K562 (cell line): ENCODE data around the gene RBM34. TPM values are rescaled to one million over a fixed set of nuclear protein-coding genes. Genes with fewer than 3 reads are reported as not detected.

Experiments used
- ATAC-seq: fragments of 200-7000 bp; cut with Tn5 transposase; 3 replicates; pipeline ENCODE4 v1.9.1; 2020; ENCODE audit warnings: moderate library complexity
- BruUV-seq: library from RNA; stranded (reverse); fragments of 400-500 nt; replicated peaks from 2 replicates; lab custom pipeline; 2021; lab: Mats Ljungman, UMichigan
- CTCF ChIA-PET: fragments of 300-600 bp; formaldehyde crosslinking; extraction: SDS; loops from one replicate; lab custom pipeline; 2021; ENCODE audit warnings: low intra/inter-chr PET ratio; lab: Yijun Ruan, JAX
- POLR2A ChIA-PET: fragments of 300-600, 350-650 bp; sonication (Branson Sonifier 250); formaldehyde crosslinking; extraction: SDS; loops from one replicate; lab custom pipeline; 2021; ENCODE audit warnings: antibody characterized with exemption, inconsistent platforms; lab: Yijun Ruan, JAX
- DNase-seq, 4 experiments: peaks; one replicate each; pipeline versions ENCODE4 v3.0.0 to v3.0.0-alpha.2; 2011 to 2018; ENCODE audit warnings: low spot score in 3 of 4, mixed read lengths in 3 of 4; ENCODE audit errors: extremely low read depth in 1 of 4
- FAIRE-seq: peaks from 2 replicates; lab custom pipeline; 2011; peaks lifted over from hg19 to GRCh38; lab: Jason Lieb, UNC
- H2AFZ ChIP-seq: 2 replicates; pipeline ENCODE4 v1.6.0; 2011; ENCODE audit warnings: low read depth, low read length, control low read depth, inconsistent platforms
- H3K27ac ChIP-seq: fragments of 200-600 bp; 3 replicates; pipeline ENCODE4 v1.8.0; 2011; ENCODE audit warnings: low read depth, mild to moderate bottlenecking, control low read depth, inconsistent platforms, low read length, moderate library complexity, mixed read lengths; ENCODE audit errors: extremely low read depth
- H3K27me3 ChIP-seq, 2 experiments: fragments of 300-600 bp in 1 of 2; 2 replicates in 1 of 2; 3 replicates in 1 of 2; pipeline versions ENCODE4 v1.6.0 to v1.8.0; 2011; ENCODE audit warnings: inconsistent platforms in 2 of 2, low read length in 2 of 2, mild to moderate bottlenecking in 1 of 2, mixed read lengths in 1 of 2, moderate library complexity in 1 of 2; ENCODE audit not compliant: control insufficient read depth in 2 of 2, insufficient read depth in 2 of 2
- H3K36me3 ChIP-seq: fragments of 300-600 bp; 3 replicates; pipeline ENCODE4 v1.8.0; 2011; ENCODE audit warnings: mild to moderate bottlenecking, low read length, inconsistent platforms; ENCODE audit not compliant: control insufficient read depth, insufficient read depth
- H3K4me1 ChIP-seq, 2 experiments: fragments of 200-600 bp in 1 of 2; replicated peaks in 1 of 2; 2 replicates in 1 of 2; 3 replicates in 1 of 2; pipeline versions ENCODE4 v1.5.1 to v1.8.0; 2011; ENCODE audit warnings: inconsistent platforms in 2 of 2, low read length in 2 of 2, mild to moderate bottlenecking in 1 of 2, mixed read lengths in 1 of 2, moderate library complexity in 1 of 2; ENCODE audit not compliant: control insufficient read depth in 2 of 2, insufficient read depth in 2 of 2
- H3K4me2 ChIP-seq: 2 replicates; pipeline ENCODE4 v1.6.1; 2011; ENCODE audit warnings: low read length, control low read depth, inconsistent platforms, mixed read lengths; ENCODE audit not compliant: insufficient read depth
- H3K4me3 ChIP-seq: fragments of 200-600 bp; sonication (generic), shearing (Covaris generic); 2 replicates; pipeline ENCODE4 v1.5.1; 2016; ENCODE audit warnings: control low read depth, inconsistent platforms
- H3K79me2 ChIP-seq: fragments of 200-600 bp; 3 replicates; pipeline ENCODE4 v1.8.0; 2011; ENCODE audit warnings: low read length, inconsistent platforms; ENCODE audit not compliant: control insufficient read depth, insufficient read depth
- H3K9ac ChIP-seq, 2 experiments: 2 replicates each; pipeline versions ENCODE4 v1.6.0 to v1.6.1; 2011; ENCODE audit warnings: low read depth in 2 of 2, low read length in 2 of 2, control low read depth in 1 of 2, inconsistent platforms in 1 of 2, mild to moderate bottlenecking in 1 of 2, mixed read lengths in 1 of 2; ENCODE audit not compliant: insufficient read depth in 1 of 2
- H3K9me1 ChIP-seq: one replicate; pipeline ENCODE4 v1.6.0; 2011; ENCODE audit warnings: inconsistent platforms, mild to moderate bottlenecking, low read length, moderate library complexity; ENCODE audit not compliant: control insufficient read depth, insufficient read depth
- H3K9me3 ChIP-seq: replicated peaks from 2 replicates; pipeline ENCODE4 v1.5.1; 2011; ENCODE audit warnings: low read depth, low read length, inconsistent platforms; ENCODE audit not compliant: control insufficient read depth, insufficient read depth
- H4K20me1 ChIP-seq: replicated peaks from 2 replicates; pipeline ENCODE4 v1.6.1; 2011; ENCODE audit warnings: low read length, inconsistent platforms, mixed read lengths; ENCODE audit not compliant: control insufficient read depth, insufficient read depth
- POLR2B ChIP-seq: fragments of 450-650 bp; IDR thresholded peaks from 2 replicates; pipeline ENCODE4 v1.6.1; 2018; ENCODE audit warnings: low read depth; ENCODE audit not compliant: partially characterized antibody
- POLR2H ChIP-seq: IDR thresholded peaks from 2 replicates; pipeline ENCODE4 v1.6.1; 2016; ENCODE audit warnings: missing genetic modification characterization, low read depth, mild to moderate bottlenecking, control low read depth, missing compliant biosample characterization, moderate library complexity
- ZBTB17 ChIP-seq: fragments of 450-650 bp; formaldehyde crosslinking; IDR thresholded peaks from 2 replicates; pipeline ENCODE4 v1.4.0; 2020; ENCODE audit warnings: mild to moderate bottlenecking
- WGBS: fragments of 100-300 bp; shearing (Covaris generic); methylation state at CpG from one replicate; pipeline ENCODE4 v1.1.6; 2016; ENCODE audit warnings: low coverage, mixed read lengths; ENCODE audit not compliant: insufficient coverage; ENCODE audit errors: missing lambda C conversion rate; 5-methylcytosine and 5-hydroxymethylcytosine counted together
- in situ Hi-C: fragments of 300-500 bp; cut with MboI; formaldehyde crosslinking; loops from 4 replicates; pipeline ENCODE4 v1.15.0; 2018; ENCODE audit warnings: inconsistent platforms, mixed read lengths
- intact Hi-C: fragments of 100-400 bp; cut with micrococcal nuclease; formaldehyde crosslinking; loops from 2 replicates; pipeline ENCODE4 v1.14.2; 2022
- polyA plus RNA-seq, 8 experiments: library from polyadenylated mRNA; depleted of rRNA in 4 of 8; stranded (reverse) in 5 of 8; unstranded in 3 of 8; fragments of >200 nt; fragmentation: Nextera tagmentation in 2 of 8; fragmentation: Illumina TruSeq in 1 of 8; extraction: Ambion mirVana in 2 of 8; extraction: Trizol in 1 of 8; gene quantifications; 2 replicates each; pipeline versions ENCODE4 v1.2.1 to v1.2.3, GENCODE V29; 2011 to 2014; ENCODE audit warnings: inconsistent platforms in 1 of 8, missing spikeins in 1 of 8
- total RNA-seq, 7 experiments: library from RNA; depleted of rRNA in 6 of 7; stranded (reverse); fragments of >200 nt in 6 of 7; fragmentation: Illumina TruSeq in 2 of 7; extraction: Trizol in 2 of 7; gene quantifications; 2 replicates each; pipeline versions ENCODE4 v1.2.1 to v1.2.3, GENCODE V29; 2011 to 2021; ENCODE audit warnings: low replicate concordance in 1 of 7

RBM34 gene
- total and polyA plus RNA-seq, 9 of the 15 experiments (the other 6 are each of a cell fraction or from before 2014, with no cell fraction given), result 64.0 to 178 (median 124) TPM

DNA sequence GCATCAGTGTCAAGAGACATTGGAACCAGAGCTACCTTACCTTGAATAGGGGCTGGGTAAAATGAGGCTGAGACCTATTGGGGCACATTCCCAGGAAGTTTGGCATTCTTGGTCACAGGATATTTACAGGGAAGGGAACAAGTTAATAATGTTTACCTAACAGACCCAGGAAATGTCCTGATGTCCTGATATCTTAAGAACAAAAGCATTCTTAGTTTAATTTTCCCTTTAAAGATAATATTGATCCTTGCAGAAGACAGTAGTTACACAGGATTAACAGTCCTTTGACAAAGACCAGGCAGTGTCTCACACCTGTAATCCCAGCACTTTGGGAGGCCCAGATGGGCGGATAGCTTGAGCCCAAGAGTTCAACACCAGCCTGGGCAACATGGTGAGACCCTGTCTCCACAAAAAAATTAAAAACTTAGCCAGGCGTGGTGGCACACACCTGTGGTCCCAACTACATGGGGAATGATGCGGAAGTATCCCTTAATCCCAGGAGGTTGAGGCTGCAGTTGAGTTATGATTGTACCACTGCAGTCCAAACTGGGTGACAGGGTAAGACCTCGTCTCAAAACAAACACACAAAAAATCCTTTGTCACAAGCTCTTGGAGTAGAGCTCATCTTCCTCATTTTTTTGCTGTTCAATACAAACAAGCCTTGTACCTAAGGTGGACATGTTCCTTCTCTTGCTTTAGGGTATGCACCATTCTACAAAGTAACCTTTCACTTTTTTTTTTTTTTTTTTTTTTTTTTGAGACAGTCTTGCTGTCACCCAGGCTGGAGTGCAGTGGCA is 31.1 kb downstream of the RBM34 start:
- H3K9me1 ChIP-seq, result no peaks in the 10 kb centered on the region
- peaks cover 41% of the 10 kb centered on the region for H3K79me2 ChIP-seq
- 87% methylated on average over 4 of the region's 4 CpGs for WGBS
- intact Hi-C loops, result loop anchor here (2.0 kb wide), 1 partner anchor 31 kb away; the partner anchor contains the start of gene RBM34
- peak overlapping the region; percentile 98; the same call in 1 of the 3 replicates for H3K27ac ChIP-seq
- H4K20me1 ChIP-seq, result peaks cover 18% of the 10 kb centered on the region; the same call in 1 of the 2 replicates
- peak; percentile 30 for TF ChIP-seq POLR2B
- no peak for TF ChIP-seq ZBTB17 (CRISPR knock-in tag)
- peak; percentile 42; the same call in 1 of the 2 replicates for TF ChIP-seq POLR2H (tag)
- no peak overlapping the region for H3K4me2 ChIP-seq
- H3K9ac ChIP-seq, result no peak overlapping the region; a peak in 1 of 4 replicates
- in situ Hi-C loops, result no loop called here
- no peak for ATAC-seq
- CTCF ChIA-PET, result no interaction called here
- no peak overlapping the region for H3K4me3 ChIP-seq
- FAIRE-seq, result no peak
- peaks cover 56% of the 10 kb centered on the region for H3K36me3 ChIP-seq
- POLR2A ChIA-PET, result interaction anchor here (0.6 to 2.6 kb wide), 7 partner anchors 10 to 508 kb away, joined by 3 to 21 read pairs (median 5); partner anchors contain the start of gene RBM34
- DNase-seq, result no peak
- no peaks in the 10 kb centered on the region for H3K27me3 ChIP-seq
- H3K4me1 ChIP-seq, result peaks cover 6 to 11% of the 10 kb centered on the region in 2 experiments; a peak in 4 of 5 replicates
- no peaks in the 10 kb centered on the region for H3K9me3 ChIP-seq
- H2AFZ ChIP-seq, result no peak overlapping the region
- no TSS peak for BruUV-seq
